HepG2 (cell line): ENCODE results near the gene ATP4B.

ENCODE experiments used
- FOXJ3 ChIP-seq: sonication (generic); formaldehyde crosslinking; IDR thresholded peaks from 2 replicates; pipeline ENCODE4 v1.4.0; 2020; ENCODE audit warnings: missing genetic modification reagents, mild to moderate bottlenecking, borderline replicate concordance
- HNRNPLL ChIP-seq: fragments of 200-400 bp; formaldehyde crosslinking; IDR thresholded peaks from 2 replicates; pipeline ENCODE4 v1.6.1; 2017; ENCODE audit warnings: mild to moderate bottlenecking, low read depth, low read length; ENCODE audit not compliant: poor library complexity, severe bottlenecking
- MBNL3 ChIP-seq: fragments of 250-450 bp; sonication (Bioruptor Pico); conservative IDR thresholded peaks from 2 replicates; pipeline ENCODE4 v1.8.0; 2022; ENCODE audit warnings: mild to moderate bottlenecking, inconsistent platforms
- POLR2AphosphoS5 ChIP-seq: IDR thresholded peaks from 2 replicates; pipeline ENCODE4 v1.6.1; 2012; ENCODE audit warnings: low read depth, low read length
- ZFX ChIP-seq: sonication (generic); formaldehyde crosslinking; IDR thresholded peaks from 2 replicates; pipeline ENCODE4 v1.4.0; 2020; ENCODE audit warnings: mild to moderate bottlenecking, low read depth, missing genetic modification reagents, moderate library complexity
- TF ChIP-seq, protein P1 (sequence below): IDR thresholded peaks from 2 replicates; pipeline ENCODE4 v1.6.1; 2012; ENCODE audit warnings: low read depth, low read length, improper control_type of control experiment

DNA sequence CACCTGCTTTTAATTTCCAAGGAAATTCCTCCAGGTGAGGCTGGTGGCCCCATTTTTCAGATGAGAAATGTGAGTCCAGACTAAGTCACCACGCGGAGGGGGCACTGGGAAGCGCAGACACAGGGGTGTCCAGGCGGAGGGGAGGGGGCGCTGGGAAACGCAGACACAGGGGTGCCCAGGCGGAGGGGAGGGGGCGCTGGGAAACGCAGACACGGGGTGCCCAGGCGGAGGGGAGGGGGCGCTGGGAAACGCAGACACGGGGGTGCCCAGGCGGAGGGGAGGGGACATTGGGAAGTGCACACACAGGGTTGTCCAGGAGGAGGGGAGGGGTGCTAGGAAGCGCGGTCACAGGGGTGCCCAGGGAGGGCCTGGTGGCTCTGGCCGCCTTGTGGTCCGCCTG lies 12.5 kb upstream of the ATP4B start:
- no peak for TF ChIP-seq MBNL3 (CRISPR knock-in tag)
- TF ChIP-seq ZFX (CRISPR knock-in tag) = no peak
- TF ChIP-seq POLR2AphosphoS5 = no peak
- no peak for TF ChIP-seq HNRNPLL
- TF ChIP-seq, protein P1, sequence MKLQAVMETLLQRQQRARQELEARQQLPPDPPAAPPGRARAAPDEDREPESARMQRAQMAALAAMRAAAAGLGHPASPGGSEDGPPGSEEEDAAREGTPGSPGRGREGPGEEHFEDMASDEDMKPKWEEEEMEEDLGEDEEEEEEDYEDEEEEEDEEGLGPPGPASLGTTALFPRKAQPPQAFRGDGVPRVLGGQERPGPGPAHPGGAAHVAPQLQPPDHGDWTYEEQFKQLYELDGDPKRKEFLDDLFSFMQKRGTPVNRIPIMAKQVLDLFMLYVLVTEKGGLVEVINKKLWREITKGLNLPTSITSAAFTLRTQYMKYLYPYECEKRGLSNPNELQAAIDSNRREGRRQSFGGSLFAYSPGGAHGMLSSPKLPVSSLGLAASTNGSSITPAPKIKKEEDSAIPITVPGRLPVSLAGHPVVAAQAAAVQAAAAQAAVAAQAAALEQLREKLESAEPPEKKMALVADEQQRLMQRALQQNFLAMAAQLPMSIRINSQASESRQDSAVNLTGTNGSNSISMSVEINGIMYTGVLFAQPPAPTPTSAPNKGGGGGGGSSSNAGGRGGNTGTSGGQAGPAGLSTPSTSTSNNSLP = no peak
- TF ChIP-seq FOXJ3 (CRISPR knock-in tag) = no peak
